ENCODE measurements around the gene XPNPEP2.

The XPNPEP2 gene

GRCh38 chrX:129738466-129739308 is at the start of gene XPNPEP2:
Gene XPNPEP2 (plus strand): TSS chrX:129738979. CDS start chrX:129739214, 235 bp downstream.
- DNase-seq = no peak

- no peak for DNase-seq
These were observed 49.0 kb upstream of the XPNPEP2 start for GRCh38 chrX:129689796-129690195.

- DNase-seq = no peak
These were observed 48.3 kb upstream of the XPNPEP2 start for GRCh38 chrX:129690435-129690834.

GRCh38 chrX:129693354-129693753 is 45.4 kb upstream of the XPNPEP2 start:
- no peak for DNase-seq

GRCh38 chrX:129694805-129695204 is 44.0 kb upstream of the XPNPEP2 start:
- DNase-seq = no peak

- no peak for DNase-seq
These were observed 43.2 kb upstream of the XPNPEP2 start for GRCh38 chrX:129695535-129695934.

GRCh38 chrX:129695937-129696336 is 42.8 kb upstream of the XPNPEP2 start:
- DNase-seq = no peak

GRCh38 chrX:129696463-129697155 is 42.2 kb upstream of the XPNPEP2 start:
- DNase-seq = no peak

- DNase-seq = no peak
These were observed 41.5 kb upstream of the XPNPEP2 start for GRCh38 chrX:129697204-129697829.

GRCh38 chrX:129698150-129698549 is 40.6 kb upstream of the XPNPEP2 start:
- no peak for DNase-seq

GRCh38 chrX:129700536-129700935 is 38.2 kb upstream of the XPNPEP2 start:
- no peak for DNase-seq

GRCh38 chrX:129701624-129702069 is 37.1 kb upstream of the XPNPEP2 start:
- DNase-seq = peak; percentile 8 to 10

- no peak for DNase-seq
These were observed 34.3 kb upstream of the XPNPEP2 start for GRCh38 chrX:129704491-129704890.

- DNase-seq = no peak
These were observed 33.3 kb upstream of the XPNPEP2 start for GRCh38 chrX:129705377-129705925.

- no peak for DNase-seq
These were observed 32.8 kb upstream of the XPNPEP2 start for GRCh38 chrX:129705988-129706387.

- DNase-seq = peak; percentile 71 to 85
These were observed 32.2 kb upstream of the XPNPEP2 start for GRCh38 chrX:129706400-129707072.

- DNase-seq = no peak
These were observed 24.2 kb upstream of the XPNPEP2 start for GRCh38 chrX:129714581-129714980.

GRCh38 chrX:129716507-129716906 is 22.3 kb upstream of the XPNPEP2 start:
- no peak for DNase-seq

- no peak for DNase-seq
These were observed 20.9 kb upstream of the XPNPEP2 start for GRCh38 chrX:129717892-129718291.

- DNase-seq = no peak
These were observed 20.1 kb upstream of the XPNPEP2 start for GRCh38 chrX:129718676-129719075.

GRCh38 chrX:129719268-129719667 is 19.5 kb upstream of the XPNPEP2 start:
- DNase-seq = no peak

GRCh38 chrX:129719931-129720530 is 18.7 kb upstream of the XPNPEP2 start:
- DNase-seq = no peak
